ENCODE data around the gene ATOSA.
A peak's percentile ranks its signal among the peaks of the same experiment; 100 is the strongest.

- TF ChIP-seq RELA (CRISPR knock-in tag; IDR thresholded peaks at IDR 0.05; ENCODE audit: borderline replicate concordance) (no peak), FOXK1 (CRISPR knock-in tag; IDR thresholded peaks at IDR 0.05) (peak; percentile 99), ZNF263 (CRISPR knock-in tag; IDR thresholded peaks at IDR 0.05; ENCODE audit: low read depth) (peak; percentile 85), HMGXB4 (CRISPR knock-in tag; IDR thresholded peaks at IDR 0.05) (no peak)
- TF ChIP-seq, protein P1, sequence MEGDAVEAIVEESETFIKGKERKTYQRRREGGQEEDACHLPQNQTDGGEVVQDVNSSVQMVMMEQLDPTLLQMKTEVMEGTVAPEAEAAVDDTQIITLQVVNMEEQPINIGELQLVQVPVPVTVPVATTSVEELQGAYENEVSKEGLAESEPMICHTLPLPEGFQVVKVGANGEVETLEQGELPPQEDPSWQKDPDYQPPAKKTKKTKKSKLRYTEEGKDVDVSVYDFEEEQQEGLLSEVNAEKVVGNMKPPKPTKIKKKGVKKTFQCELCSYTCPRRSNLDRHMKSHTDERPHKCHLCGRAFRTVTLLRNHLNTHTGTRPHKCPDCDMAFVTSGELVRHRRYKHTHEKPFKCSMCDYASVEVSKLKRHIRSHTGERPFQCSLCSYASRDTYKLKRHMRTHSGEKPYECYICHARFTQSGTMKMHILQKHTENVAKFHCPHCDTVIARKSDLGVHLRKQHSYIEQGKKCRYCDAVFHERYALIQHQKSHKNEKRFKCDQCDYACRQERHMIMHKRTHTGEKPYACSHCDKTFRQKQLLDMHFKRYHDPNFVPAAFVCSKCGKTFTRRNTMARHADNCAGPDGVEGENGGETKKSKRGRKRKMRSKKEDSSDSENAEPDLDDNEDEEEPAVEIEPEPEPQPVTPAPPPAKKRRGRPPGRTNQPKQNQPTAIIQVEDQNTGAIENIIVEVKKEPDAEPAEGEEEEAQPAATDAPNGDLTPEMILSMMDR (IDR thresholded peaks at IDR 0.05): no peak
- TF ChIP-seq, protein P2, sequence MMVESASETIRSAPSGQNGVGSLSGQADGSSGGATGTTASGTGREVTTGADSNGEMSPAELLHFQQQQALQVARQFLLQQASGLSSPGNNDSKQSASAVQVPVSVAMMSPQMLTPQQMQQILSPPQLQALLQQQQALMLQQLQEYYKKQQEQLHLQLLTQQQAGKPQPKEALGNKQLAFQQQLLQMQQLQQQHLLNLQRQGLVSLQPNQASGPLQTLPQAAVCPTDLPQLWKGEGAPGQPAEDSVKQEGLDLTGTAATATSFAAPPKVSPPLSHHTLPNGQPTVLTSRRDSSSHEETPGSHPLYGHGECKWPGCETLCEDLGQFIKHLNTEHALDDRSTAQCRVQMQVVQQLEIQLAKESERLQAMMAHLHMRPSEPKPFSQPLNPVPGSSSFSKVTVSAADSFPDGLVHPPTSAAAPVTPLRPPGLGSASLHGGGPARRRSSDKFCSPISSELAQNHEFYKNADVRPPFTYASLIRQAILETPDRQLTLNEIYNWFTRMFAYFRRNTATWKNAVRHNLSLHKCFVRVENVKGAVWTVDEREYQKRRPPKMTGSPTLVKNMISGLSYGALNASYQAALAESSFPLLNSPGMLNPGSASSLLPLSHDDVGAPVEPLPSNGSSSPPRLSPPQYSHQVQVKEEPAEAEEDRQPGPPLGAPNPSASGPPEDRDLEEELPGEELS (CRISPR knock-in tag; IDR thresholded peaks at IDR 0.05): 0 out of 2 replicates have a peak, but pooled peaks have one; percentile 55
- TF ChIP-seq, protein P3, sequence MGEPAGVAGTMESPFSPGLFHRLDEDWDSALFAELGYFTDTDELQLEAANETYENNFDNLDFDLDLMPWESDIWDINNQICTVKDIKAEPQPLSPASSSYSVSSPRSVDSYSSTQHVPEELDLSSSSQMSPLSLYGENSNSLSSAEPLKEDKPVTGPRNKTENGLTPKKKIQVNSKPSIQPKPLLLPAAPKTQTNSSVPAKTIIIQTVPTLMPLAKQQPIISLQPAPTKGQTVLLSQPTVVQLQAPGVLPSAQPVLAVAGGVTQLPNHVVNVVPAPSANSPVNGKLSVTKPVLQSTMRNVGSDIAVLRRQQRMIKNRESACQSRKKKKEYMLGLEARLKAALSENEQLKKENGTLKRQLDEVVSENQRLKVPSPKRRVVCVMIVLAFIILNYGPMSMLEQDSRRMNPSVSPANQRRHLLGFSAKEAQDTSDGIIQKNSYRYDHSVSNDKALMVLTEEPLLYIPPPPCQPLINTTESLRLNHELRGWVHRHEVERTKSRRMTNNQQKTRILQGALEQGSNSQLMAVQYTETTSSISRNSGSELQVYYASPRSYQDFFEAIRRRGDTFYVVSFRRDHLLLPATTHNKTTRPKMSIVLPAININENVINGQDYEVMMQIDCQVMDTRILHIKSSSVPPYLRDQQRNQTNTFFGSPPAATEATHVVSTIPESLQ (CRISPR knock-in tag; IDR thresholded peaks at IDR 0.05): no peak
These were observed at the start of gene ATOSA for GRCh38 chr15:52679232-52680040.
